Keratinocyte (primary cell): Measurements from ENCODE around the gene YTHDF2. TPM values are rescaled to one million over a fixed set of nuclear protein-coding genes. Genes with fewer than 3 reads are reported as not detected.

Source experiments
- DNase-seq: peaks from one replicate; pipeline ENCODE4 v3.0.0-alpha.2; 2011; ENCODE audit warnings: low read depth, missing footprints, low spot score
- FAIRE-seq: peaks from 2 replicates; lab custom pipeline; 2011; peaks lifted over from hg19 to GRCh38; lab: Jason Lieb, UNC
- H2AFZ ChIP-seq: 2 replicates; pipeline ENCODE4 v1.6.0; 2012; ENCODE audit warnings: low read length, control low read depth, inconsistent platforms; ENCODE audit not compliant: control insufficient read depth
- H3K27ac ChIP-seq: 2 replicates; pipeline ENCODE4 v1.5.1; 2011; ENCODE audit warnings: low read length; ENCODE audit not compliant: control insufficient read depth, insufficient read depth
- H3K27me3 ChIP-seq: 3 replicates; pipeline ENCODE4 v1.6.0; 2011; ENCODE audit warnings: low read length; ENCODE audit not compliant: control insufficient read depth, insufficient read depth; ENCODE audit errors: extremely low read depth
- H3K36me3 ChIP-seq, 2 experiments: 2 replicates in 1 of 2; 3 replicates in 1 of 2; pipeline ENCODE4 v1.5.1; 2011; ENCODE audit warnings: low read length in 2 of 2, mild to moderate bottlenecking in 1 of 2; ENCODE audit not compliant: control insufficient read depth in 2 of 2, insufficient read depth in 2 of 2; ENCODE audit errors: extremely low read depth in 1 of 2
- H3K4me1 ChIP-seq: 3 replicates; pipeline ENCODE4 v1.5.1; 2011; ENCODE audit warnings: low read length; ENCODE audit not compliant: control insufficient read depth, insufficient read depth; ENCODE audit errors: extremely low read depth
- H3K4me2 ChIP-seq: 3 replicates; pipeline ENCODE4 v1.6.0; 2011; ENCODE audit warnings: low read depth, low read length; ENCODE audit not compliant: control insufficient read depth, insufficient read depth; ENCODE audit errors: extremely low read depth
- H3K4me3 ChIP-seq, 3 experiments: fragments of 200-600 bp in 1 of 3; sonication (generic) in 1 of 3; 2 replicates in 2 of 3; 3 replicates in 1 of 3; pipeline ENCODE4 v1.5.1; 2011 to 2016; ENCODE audit warnings: low read length in 3 of 3, mild to moderate bottlenecking in 3 of 3, control low read depth in 2 of 3, inconsistent platforms in 1 of 3, low read depth in 1 of 3, mixed read lengths in 1 of 3, mixed run types in 1 of 3, moderate library complexity in 1 of 3; ENCODE audit not compliant: control insufficient read depth in 2 of 3, insufficient read depth in 2 of 3; ENCODE audit errors: extremely low read depth in 1 of 3
- H3K79me2 ChIP-seq: 2 replicates; pipeline ENCODE4 v1.6.0; 2012; ENCODE audit warnings: low read length; ENCODE audit not compliant: control insufficient read depth, insufficient read depth
- H3K9ac ChIP-seq: 3 replicates; pipeline ENCODE4 v1.6.0; 2011; ENCODE audit warnings: low read length; ENCODE audit not compliant: control insufficient read depth, insufficient read depth; ENCODE audit errors: extremely low read depth
- H3K9me1 ChIP-seq: 3 replicates; pipeline ENCODE4 v1.6.0; 2011; ENCODE audit warnings: low read length; ENCODE audit not compliant: control insufficient read depth, insufficient read depth; ENCODE audit errors: extremely low read depth
- H3K9me3 ChIP-seq: 2 replicates; pipeline ENCODE4 v1.5.1; 2012; ENCODE audit warnings: low read depth, low read length; ENCODE audit not compliant: control insufficient read depth
- H4K20me1 ChIP-seq: 3 replicates; pipeline ENCODE4 v1.6.0; 2011; ENCODE audit warnings: low read length; ENCODE audit not compliant: control insufficient read depth, insufficient read depth; ENCODE audit errors: extremely low read depth
- EZH2 ChIP-seq: IDR thresholded peaks from one replicate; pipeline ENCODE4 v1.6.1; 2012; ENCODE audit warnings: inconsistent platforms, mild to moderate bottlenecking, low read length, moderate library complexity
- dilution Hi-C: fragments of 300-500 bp; cut with MboI; formaldehyde crosslinking; loops from one replicate; pipeline ENCODE4 v1.7.0; 2020; ENCODE audit warnings: low sequenced_read_pairs; ENCODE audit not compliant: extremely low pct_ligation_motif_present
- polyA plus RNA-seq, 5 experiments: library from polyadenylated mRNA; depleted of rRNA in 3 of 5; stranded (reverse) in 3 of 5; stranded (forward) in 1 of 5; unstranded in 1 of 5; fragments of >200 nt; gene quantifications; 1 replicate in 1 of 5; 2 replicates in 3 of 5; 3 replicates in 1 of 5; pipeline versions ENCODE4 v1.2.1 to v1.2.3, GENCODE V29; 2011 to 2012; ENCODE audit warnings: missing spikeins in 2 of 5, low read depth in 1 of 5, low replicate concordance in 1 of 5
- TF ChIP-seq, protein P1 (sequence below), 3 experiments: IDR thresholded peaks in 1 of 3; conservative IDR thresholded peaks in 1 of 3; optimal IDR thresholded peaks in 1 of 3; 2 replicates in 2 of 3; 3 replicates in 1 of 3; pipeline versions ENCODE3 to v1.5.1; 2011; ENCODE audit warnings: low read length in 3 of 3, mild to moderate bottlenecking in 3 of 3, moderate library complexity in 2 of 3, control low read depth in 1 of 3, inconsistent platforms in 1 of 3; ENCODE audit not compliant: insufficient read depth in 2 of 3; ENCODE audit errors: extremely low read depth in 1 of 3

Gene YTHDF2
- polyA plus RNA-seq, 1 donor (not counting 4 experiments of a cell fraction or from before 2014, with no cell fraction given), result 88.0 TPM

DNA sequence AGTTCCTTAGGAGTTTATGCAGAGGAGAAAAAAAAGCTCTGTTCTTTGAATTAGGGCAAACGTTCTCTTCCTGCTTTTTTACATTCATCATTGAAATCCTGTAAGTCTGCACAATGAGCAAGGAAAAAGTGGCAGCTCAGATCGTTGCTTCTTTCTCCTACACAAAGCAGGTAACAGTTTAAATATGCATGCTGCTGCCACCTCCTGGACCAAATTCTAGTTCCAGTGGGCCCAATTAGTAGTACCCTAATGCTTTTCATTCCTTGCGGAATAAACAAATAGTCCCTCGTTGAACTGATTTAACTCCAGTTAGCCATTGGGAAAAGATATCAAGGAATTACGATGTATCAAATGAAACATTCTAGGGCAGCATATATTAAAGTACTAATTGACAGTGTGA, 20.1 kb downstream of the YTHDF2 start:
- H3K9me3 ChIP-seq, result no peaks in the 10 kb centered on the region
- peaks cover 2% of the 10 kb centered on the region for H3K9me1 ChIP-seq
- no peak overlapping the region for H3K9ac ChIP-seq
- H4K20me1 ChIP-seq, result peaks cover 45% of the 10 kb centered on the region
- H3K4me2 ChIP-seq, result no peak overlapping the region
- TF ChIP-seq, protein P1, sequence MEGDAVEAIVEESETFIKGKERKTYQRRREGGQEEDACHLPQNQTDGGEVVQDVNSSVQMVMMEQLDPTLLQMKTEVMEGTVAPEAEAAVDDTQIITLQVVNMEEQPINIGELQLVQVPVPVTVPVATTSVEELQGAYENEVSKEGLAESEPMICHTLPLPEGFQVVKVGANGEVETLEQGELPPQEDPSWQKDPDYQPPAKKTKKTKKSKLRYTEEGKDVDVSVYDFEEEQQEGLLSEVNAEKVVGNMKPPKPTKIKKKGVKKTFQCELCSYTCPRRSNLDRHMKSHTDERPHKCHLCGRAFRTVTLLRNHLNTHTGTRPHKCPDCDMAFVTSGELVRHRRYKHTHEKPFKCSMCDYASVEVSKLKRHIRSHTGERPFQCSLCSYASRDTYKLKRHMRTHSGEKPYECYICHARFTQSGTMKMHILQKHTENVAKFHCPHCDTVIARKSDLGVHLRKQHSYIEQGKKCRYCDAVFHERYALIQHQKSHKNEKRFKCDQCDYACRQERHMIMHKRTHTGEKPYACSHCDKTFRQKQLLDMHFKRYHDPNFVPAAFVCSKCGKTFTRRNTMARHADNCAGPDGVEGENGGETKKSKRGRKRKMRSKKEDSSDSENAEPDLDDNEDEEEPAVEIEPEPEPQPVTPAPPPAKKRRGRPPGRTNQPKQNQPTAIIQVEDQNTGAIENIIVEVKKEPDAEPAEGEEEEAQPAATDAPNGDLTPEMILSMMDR (optimal IDR thresholded peaks at IDR 0.05 in 1 of 3, IDR thresholded peaks at IDR 0.05 in 1 of 3, conservative IDR thresholded peaks at IDR 0.05 in 1 of 3; ENCODE audit: extremely low read depth in 1 of 3, insufficient read depth in 2 of 3, low read length in 3 of 3), result peak in 2 of 3 experiments; percentile 20 to 21
- TF ChIP-seq EZH2, result no peak
- peaks cover 5% of the 10 kb centered on the region for H3K4me1 ChIP-seq
- FAIRE-seq (no peak), DNase-seq (no peak)
- no peak overlapping the region for H2AFZ ChIP-seq
- peaks cover 100% of the 10 kb centered on the region for H3K79me2 ChIP-seq
- no peaks in the 10 kb centered on the region for H3K27me3 ChIP-seq
- H3K36me3 ChIP-seq, result peaks cover 8 to 40% of the 10 kb centered on the region in 2 experiments
- H3K27ac ChIP-seq, result no peak overlapping the region
- no peak overlapping the region for H3K4me3 ChIP-seq
- dilution Hi-C loops, result no loop called here

DNA sequence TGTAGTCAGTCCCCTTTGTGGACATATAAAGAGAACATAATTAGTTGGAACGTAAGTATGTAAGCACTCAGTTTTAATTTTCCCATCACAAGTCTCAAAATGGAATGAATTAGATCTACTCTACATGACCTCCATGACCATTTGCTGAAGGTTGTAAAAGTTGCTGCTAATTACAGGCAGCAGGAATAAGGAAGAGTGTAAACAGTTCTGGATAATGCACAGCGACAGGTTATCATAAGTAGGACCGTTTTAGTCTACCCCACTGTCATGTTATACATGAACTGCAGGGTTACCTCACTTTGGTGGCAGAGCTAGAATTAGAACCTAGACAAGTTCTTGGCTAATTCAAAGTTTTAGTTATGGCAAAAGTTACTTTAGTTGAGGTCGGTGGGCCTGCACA, 21.7 kb downstream of the YTHDF2 start:
- peaks cover 8 to 34% of the 10 kb centered on the region in 2 experiments for H3K36me3 ChIP-seq

More for the DNA sequence above, 21.7 kb downstream of the YTHDF2 start:
- TF ChIP-seq, protein P1 (optimal IDR thresholded peaks at IDR 0.05 in 1 of 3, IDR thresholded peaks at IDR 0.05 in 1 of 3, conservative IDR thresholded peaks at IDR 0.05 in 1 of 3; ENCODE audit: extremely low read depth in 1 of 3, insufficient read depth in 2 of 3, low read length in 3 of 3), result no peak
- TF ChIP-seq EZH2, result no peak
- H3K27me3 ChIP-seq, result no peaks in the 10 kb centered on the region
- no peak overlapping the region for H3K9ac ChIP-seq
- DNase-seq, result no peak
- dilution Hi-C loops, result no loop called here
- H4K20me1 ChIP-seq, result peaks cover 33% of the 10 kb centered on the region
- H3K4me3 ChIP-seq, result no peak overlapping the region
- FAIRE-seq, result no peak
- H3K4me1 ChIP-seq, result peaks cover 9% of the 10 kb centered on the region
- no peak overlapping the region for H3K4me2 ChIP-seq
- H3K9me1 ChIP-seq, result peaks cover 2% of the 10 kb centered on the region
- peaks cover 99% of the 10 kb centered on the region for H3K79me2 ChIP-seq
- no peak overlapping the region for H3K27ac ChIP-seq
- H3K9me3 ChIP-seq, result no peaks in the 10 kb centered on the region
- no peak overlapping the region for H2AFZ ChIP-seq
